Keratinocyte (primary cell): ENCODE results near the gene ARMH2. TPM values are rescaled to one million over a fixed set of nuclear protein-coding genes. Genes with fewer than 3 reads are reported as not detected.

Experiments used
- DNase-seq: peaks from one replicate; pipeline ENCODE4 v3.0.0-alpha.2; 2011; ENCODE audit warnings: low read depth, missing footprints, low spot score
- FAIRE-seq: peaks from 2 replicates; lab custom pipeline; 2011; peaks lifted over from hg19 to GRCh38; lab: Jason Lieb, UNC
- H2AFZ ChIP-seq: 2 replicates; pipeline ENCODE4 v1.6.0; 2012; ENCODE audit warnings: low read length, control low read depth, inconsistent platforms; ENCODE audit not compliant: control insufficient read depth
- H3K27ac ChIP-seq: 2 replicates; pipeline ENCODE4 v1.5.1; 2011; ENCODE audit warnings: low read length; ENCODE audit not compliant: control insufficient read depth, insufficient read depth
- H3K27me3 ChIP-seq: 3 replicates; pipeline ENCODE4 v1.6.0; 2011; ENCODE audit warnings: low read length; ENCODE audit not compliant: control insufficient read depth, insufficient read depth; ENCODE audit errors: extremely low read depth
- H3K36me3 ChIP-seq, 2 experiments: 2 replicates in 1 of 2; 3 replicates in 1 of 2; pipeline ENCODE4 v1.5.1; 2011; ENCODE audit warnings: low read length in 2 of 2, mild to moderate bottlenecking in 1 of 2; ENCODE audit not compliant: control insufficient read depth in 2 of 2, insufficient read depth in 2 of 2; ENCODE audit errors: extremely low read depth in 1 of 2
- H3K4me1 ChIP-seq: 3 replicates; pipeline ENCODE4 v1.5.1; 2011; ENCODE audit warnings: low read length; ENCODE audit not compliant: control insufficient read depth, insufficient read depth; ENCODE audit errors: extremely low read depth
- H3K4me2 ChIP-seq: 3 replicates; pipeline ENCODE4 v1.6.0; 2011; ENCODE audit warnings: low read depth, low read length; ENCODE audit not compliant: control insufficient read depth, insufficient read depth; ENCODE audit errors: extremely low read depth
- H3K4me3 ChIP-seq, 3 experiments: fragments of 200-600 bp in 1 of 3; sonication (generic) in 1 of 3; 2 replicates in 2 of 3; 3 replicates in 1 of 3; pipeline ENCODE4 v1.5.1; 2011 to 2016; ENCODE audit warnings: low read length in 3 of 3, mild to moderate bottlenecking in 3 of 3, control low read depth in 2 of 3, inconsistent platforms in 1 of 3, low read depth in 1 of 3, mixed read lengths in 1 of 3, mixed run types in 1 of 3, moderate library complexity in 1 of 3; ENCODE audit not compliant: control insufficient read depth in 2 of 3, insufficient read depth in 2 of 3; ENCODE audit errors: extremely low read depth in 1 of 3
- H3K79me2 ChIP-seq: 2 replicates; pipeline ENCODE4 v1.6.0; 2012; ENCODE audit warnings: low read length; ENCODE audit not compliant: control insufficient read depth, insufficient read depth
- H3K9ac ChIP-seq: 3 replicates; pipeline ENCODE4 v1.6.0; 2011; ENCODE audit warnings: low read length; ENCODE audit not compliant: control insufficient read depth, insufficient read depth; ENCODE audit errors: extremely low read depth
- H3K9me1 ChIP-seq: 3 replicates; pipeline ENCODE4 v1.6.0; 2011; ENCODE audit warnings: low read length; ENCODE audit not compliant: control insufficient read depth, insufficient read depth; ENCODE audit errors: extremely low read depth
- H3K9me3 ChIP-seq: 2 replicates; pipeline ENCODE4 v1.5.1; 2012; ENCODE audit warnings: low read depth, low read length; ENCODE audit not compliant: control insufficient read depth
- H4K20me1 ChIP-seq: 3 replicates; pipeline ENCODE4 v1.6.0; 2011; ENCODE audit warnings: low read length; ENCODE audit not compliant: control insufficient read depth, insufficient read depth; ENCODE audit errors: extremely low read depth
- CTCF ChIP-seq, 3 experiments: IDR thresholded peaks in 1 of 3; conservative IDR thresholded peaks in 1 of 3; optimal IDR thresholded peaks in 1 of 3; 2 replicates in 2 of 3; 3 replicates in 1 of 3; pipeline versions ENCODE3 to v1.5.1; 2011; ENCODE audit warnings: low read length in 3 of 3, mild to moderate bottlenecking in 3 of 3, moderate library complexity in 2 of 3, control low read depth in 1 of 3, inconsistent platforms in 1 of 3; ENCODE audit not compliant: insufficient read depth in 2 of 3; ENCODE audit errors: extremely low read depth in 1 of 3
- EZH2 ChIP-seq: IDR thresholded peaks from one replicate; pipeline ENCODE4 v1.6.1; 2012; ENCODE audit warnings: inconsistent platforms, mild to moderate bottlenecking, low read length, moderate library complexity
- dilution Hi-C: fragments of 300-500 bp; cut with MboI; formaldehyde crosslinking; loops from one replicate; pipeline ENCODE4 v1.7.0; 2020; ENCODE audit warnings: low sequenced_read_pairs; ENCODE audit not compliant: extremely low pct_ligation_motif_present
- polyA plus RNA-seq, 5 experiments: library from polyadenylated mRNA; depleted of rRNA in 3 of 5; stranded (reverse) in 3 of 5; stranded (forward) in 1 of 5; unstranded in 1 of 5; fragments of >200 nt; gene quantifications; 1 replicate in 1 of 5; 2 replicates in 3 of 5; 3 replicates in 1 of 5; pipeline versions ENCODE4 v1.2.1 to v1.2.3, GENCODE V29; 2011 to 2012; ENCODE audit warnings: missing spikeins in 2 of 5, low read depth in 1 of 5, low replicate concordance in 1 of 5

ARMH2 gene
- polyA plus RNA-seq, 1 donor (not counting 4 experiments of a cell fraction or from before 2014, with no cell fraction given) = not detected

- Histone ChIP-seq H4K20me1 (no peaks in the 10 kb centered on the region), H3K4me2 (no peak overlapping the region), H3K4me3 (no peak overlapping the region), H3K36me3 (no peaks in the 10 kb centered on the region), H3K27me3 (no peaks in the 10 kb centered on the region), H3K9ac (no peak overlapping the region), H2AFZ (no peak overlapping the region), H3K9me1 (no peaks in the 10 kb centered on the region), H3K9me3 (no peaks in the 10 kb centered on the region), H3K27ac (no peak overlapping the region), H3K4me1 (peaks cover 10% of the 10 kb centered on the region), H3K79me2 (no peaks in the 10 kb centered on the region)
- dilution Hi-C loops = no loop called here
- no peak for FAIRE-seq
- TF ChIP-seq EZH2 (no peak), CTCF (optimal IDR thresholded peaks at IDR 0.05 in 1 of 3, IDR thresholded peaks at IDR 0.05 in 1 of 3, conservative IDR thresholded peaks at IDR 0.05 in 1 of 3; ENCODE audit: extremely low read depth in 1 of 3, insufficient read depth in 2 of 3, low read length in 3 of 3) (no peak)
- DNase-seq = no peak
These were observed 24.0 kb upstream of the ARMH2 start for GRCh38 chr6:24822696-24823095.

- H3K4me3 ChIP-seq = no peak overlapping the region
- no peaks in the 10 kb centered on the region for H3K9me3 ChIP-seq
- no peaks in the 10 kb centered on the region for H3K79me2 ChIP-seq
- FAIRE-seq = no peak
- dilution Hi-C loops = no loop called here
- H3K4me2 ChIP-seq = no peak overlapping the region
- no peaks in the 10 kb centered on the region for H4K20me1 ChIP-seq
- no peak overlapping the region for H3K9ac ChIP-seq
- no peaks in the 10 kb centered on the region for H3K9me1 ChIP-seq
- DNase-seq = no peak
- H2AFZ ChIP-seq = no peak overlapping the region
- H3K27ac ChIP-seq = no peak overlapping the region
- peaks cover 5% of the 10 kb centered on the region for H3K4me1 ChIP-seq
- H3K36me3 ChIP-seq = no peaks in the 10 kb centered on the region
- H3K27me3 ChIP-seq = no peaks in the 10 kb centered on the region
- TF ChIP-seq CTCF (optimal IDR thresholded peaks at IDR 0.05 in 1 of 3, IDR thresholded peaks at IDR 0.05 in 1 of 3, conservative IDR thresholded peaks at IDR 0.05 in 1 of 3; ENCODE audit: extremely low read depth in 1 of 3, insufficient read depth in 2 of 3, low read length in 3 of 3) (no peak), EZH2 (no peak)
These were observed 23.2 kb upstream of the ARMH2 start for GRCh38 chr6:24821860-24822444.
